H1 (cell line): Measurements from ENCODE around the gene BCAS3. TPM values are rescaled to one million over a fixed set of nuclear protein-coding genes. Genes with fewer than 3 reads are reported as not detected.

ENCODE experiments used
- CTCF ChIA-PET: fragments of 300-600 bp; sonication (Branson Sonifier 250); formaldehyde crosslinking; loops from one replicate; lab custom pipeline; 2021; ENCODE audit not compliant: partially characterized antibody; lab: Charles Lee
- POLR2A ChIA-PET: fragments of 300-600 bp; sonication (Branson Sonifier 250); formaldehyde crosslinking; loops from one replicate; lab custom pipeline; 2021; ENCODE audit warnings: inconsistent platforms; ENCODE audit not compliant: partially characterized antibody; lab: Charles Lee
- DNase-seq, 2 experiments: peaks; one replicate each; pipeline versions ENCODE4 v3.0.0 to v3.0.0-alpha.2; 2010 to 2022; ENCODE audit warnings: low spot score in 2 of 2, low read depth in 1 of 2, mixed read lengths in 1 of 2
- FAIRE-seq: peaks from 2 replicates; lab custom pipeline; 2011; peaks lifted over from hg19 to GRCh38; lab: Jason Lieb, UNC
- H2AFZ ChIP-seq: 2 replicates; pipeline ENCODE4 v1.8.1; 2012; ENCODE audit warnings: low read length, inconsistent platforms
- H2AK5ac ChIP-seq: 2 replicates; pipeline ENCODE4 v1.6.1; 2013; ENCODE audit warnings: low read depth, low read length
- H2BK120ac ChIP-seq: replicated peaks from 2 replicates; pipeline ENCODE3; 2013; ENCODE audit warnings: low read depth, low read length, inconsistent platforms
- H2BK12ac ChIP-seq: 2 replicates; pipeline ENCODE4 v1.6.1; 2013; ENCODE audit warnings: low read depth, low read length
- H2BK15ac ChIP-seq: 2 replicates; pipeline ENCODE4 v1.6.1; 2013; ENCODE audit warnings: low read length
- H2BK20ac ChIP-seq: 2 replicates; pipeline ENCODE4 v1.6.1; 2013; ENCODE audit warnings: low read length
- H2BK5ac ChIP-seq: 2 replicates; pipeline ENCODE4 v1.6.1; 2013; ENCODE audit warnings: low read depth, low read length
- H3K14ac ChIP-seq: 2 replicates; pipeline ENCODE4 v1.6.1; 2013; ENCODE audit warnings: inconsistent platforms; ENCODE audit not compliant: insufficient read length
- H3K18ac ChIP-seq: 2 replicates; pipeline ENCODE4 v1.6.1; 2013; ENCODE audit warnings: low read length; ENCODE audit errors: extremely low read depth
- H3K23ac ChIP-seq: 2 replicates; pipeline ENCODE4 v1.6.1; 2013; ENCODE audit warnings: inconsistent platforms; ENCODE audit not compliant: insufficient read length
- H3K23me2 ChIP-seq: 2 replicates; pipeline ENCODE4 v1.6.1; 2013; ENCODE audit warnings: low read depth, low read length
- H3K27ac ChIP-seq: 2 replicates; pipeline ENCODE4 v1.6.1; 2011; ENCODE audit warnings: low read depth, low read length, inconsistent platforms
- H3K27me3 ChIP-seq, 4 experiments: replicated peaks in 1 of 4; 1 replicate in 1 of 4; 2 replicates in 3 of 4; pipeline versions ENCODE4 v1.6.1 to v1.8.1; 2011 to 2013; ENCODE audit warnings: low read length in 3 of 4, mild to moderate bottlenecking in 3 of 4, inconsistent platforms in 2 of 4, mixed read lengths in 2 of 4, moderate library complexity in 1 of 4; ENCODE audit not compliant: control insufficient read depth in 3 of 4, insufficient read depth in 3 of 4; ENCODE audit errors: extremely low read depth in 1 of 4
- H3K36me3 ChIP-seq, 4 experiments: 2 replicates each; pipeline versions ENCODE4 v1.6.1 to v1.8.1; 2011 to 2013; ENCODE audit warnings: mild to moderate bottlenecking in 4 of 4, low read length in 3 of 4, moderate library complexity in 2 of 4, control low read depth in 1 of 4, inconsistent platforms in 1 of 4; ENCODE audit not compliant: insufficient read depth in 4 of 4, control insufficient read depth in 2 of 4
- H3K4ac ChIP-seq: replicated peaks from 2 replicates; pipeline ENCODE3; 2013; ENCODE audit warnings: low read length, low read depth, mixed read lengths, inconsistent platforms; ENCODE audit not compliant: insufficient read length
- H3K4me1 ChIP-seq, 4 experiments: replicated peaks in 1 of 4; 1 replicate in 1 of 4; 2 replicates in 3 of 4; pipeline versions ENCODE4 v1.6.1 to v1.8.1; 2011 to 2013; ENCODE audit warnings: low read length in 3 of 4, inconsistent platforms in 2 of 4, mixed read lengths in 1 of 4; ENCODE audit not compliant: insufficient read depth in 4 of 4, control insufficient read depth in 3 of 4
- H3K4me2 ChIP-seq, 2 experiments: 2 replicates each; pipeline versions ENCODE4 v1.6.1 to v1.8.1; 2011 to 2013; ENCODE audit warnings: low read depth in 2 of 2, low read length in 2 of 2, control low read depth in 1 of 2, inconsistent platforms in 1 of 2, mild to moderate bottlenecking in 1 of 2; ENCODE audit not compliant: insufficient read depth in 1 of 2
- H3K4me3 ChIP-seq, 4 experiments: fragments of 200-600, 300-600 bp in 1 of 4; sonication (generic), shearing (Covaris generic), sonication (Bioruptor Twin) in 1 of 4; 2 replicates each; pipeline versions ENCODE4 v1.5.1 to v1.8.1; 2011 to 2016; ENCODE audit warnings: low read length in 4 of 4, low read depth in 3 of 4, control low read depth in 2 of 4, inconsistent platforms in 2 of 4, mild to moderate bottlenecking in 2 of 4, mixed read lengths in 1 of 4, moderate library complexity in 1 of 4; ENCODE audit not compliant: insufficient read depth in 2 of 4; ENCODE audit errors: extremely low read depth in 1 of 4
- H3K56ac ChIP-seq: replicated peaks from 2 replicates; pipeline ENCODE3; 2013; ENCODE audit warnings: low read depth, mild to moderate bottlenecking, mixed read lengths, low read length, inconsistent platforms; ENCODE audit not compliant: insufficient read length
- H3K79me1 ChIP-seq: 2 replicates; pipeline ENCODE4 v1.6.1; 2013; ENCODE audit warnings: low read depth, low read length, control low read depth
- H3K79me2 ChIP-seq, 2 experiments: 2 replicates each; pipeline versions ENCODE4 v1.6.1 to v1.8.1; 2012 to 2013; ENCODE audit warnings: low read length in 2 of 2, mild to moderate bottlenecking in 2 of 2, inconsistent platforms in 1 of 2; ENCODE audit not compliant: insufficient read depth in 2 of 2, control insufficient read depth in 1 of 2
- H3K9ac ChIP-seq, 4 experiments: replicated peaks in 1 of 4; 1 replicate in 1 of 4; 2 replicates in 3 of 4; pipeline versions ENCODE4 v1.6.1 to v1.8.1; 2011 to 2013; ENCODE audit warnings: low read depth in 3 of 4, low read length in 3 of 4, control low read depth in 2 of 4, mild to moderate bottlenecking in 2 of 4, moderate library complexity in 2 of 4, inconsistent platforms in 1 of 4; ENCODE audit errors: extremely low read depth in 1 of 4
- H3K9me3 ChIP-seq, 2 experiments: 2 replicates each; pipeline versions ENCODE4 v1.6.1 to v1.8.1; 2012 to 2013; ENCODE audit warnings: mild to moderate bottlenecking in 2 of 2, moderate library complexity in 2 of 2, control low read depth in 1 of 2, inconsistent platforms in 1 of 2, low read depth in 1 of 2, low read length in 1 of 2, mixed read lengths in 1 of 2; ENCODE audit not compliant: insufficient read depth in 2 of 2
- H4K20me1 ChIP-seq, 2 experiments: replicated peaks in 1 of 2; 2 replicates each; pipeline versions ENCODE3 to v1.8.1; 2011 to 2013; ENCODE audit warnings: inconsistent platforms in 2 of 2, low read length in 2 of 2, mild to moderate bottlenecking in 1 of 2; ENCODE audit not compliant: insufficient read depth in 2 of 2, control insufficient read depth in 1 of 2
- H4K5ac ChIP-seq: 2 replicates; pipeline ENCODE4 v1.6.1; 2013; ENCODE audit warnings: low read length, low read depth, mixed read lengths, inconsistent platforms; ENCODE audit not compliant: insufficient read length
- H4K8ac ChIP-seq: 2 replicates; pipeline ENCODE4 v1.8.0; 2013; ENCODE audit warnings: mild to moderate bottlenecking, moderate library complexity, low read length, inconsistent platforms; ENCODE audit not compliant: insufficient read depth; ENCODE audit errors: extremely low read depth
- H4K91ac ChIP-seq: replicated peaks from 2 replicates; pipeline ENCODE3; 2013; ENCODE audit warnings: low read length, mixed read lengths, inconsistent platforms; ENCODE audit not compliant: insufficient read length
- ATF3 ChIP-seq: IDR thresholded peaks from 2 replicates; pipeline ENCODE4 v1.6.1; 2011; ENCODE audit warnings: low read depth, mild to moderate bottlenecking, low read length; ENCODE audit not compliant: insufficient read depth
- BRCA1 ChIP-seq: IDR thresholded peaks from 2 replicates; pipeline ENCODE4 v1.6.1; 2012; ENCODE audit warnings: low read depth, low read length, improper control_type of control experiment
- CREB1 ChIP-seq: IDR thresholded peaks from 2 replicates; pipeline ENCODE4 v1.6.1; 2012; ENCODE audit warnings: inconsistent platforms
- E2F6 ChIP-seq: IDR thresholded peaks from 2 replicates; pipeline ENCODE4 v1.6.1; 2012; ENCODE audit warnings: inconsistent platforms
- EZH2 ChIP-seq: fragments of 200-600 bp; sonication (generic); IDR thresholded peaks from 2 replicates; pipeline ENCODE4 v1.7.1; 2012; ENCODE audit warnings: low read depth, mild to moderate bottlenecking, moderate library complexity, low read length, inconsistent platforms; ENCODE audit not compliant: severe bottlenecking
- HDAC6 ChIP-seq: IDR thresholded peaks from one replicate; pipeline ENCODE4 v1.7.1; 2012; ENCODE audit warnings: low read depth, mild to moderate bottlenecking, inconsistent platforms, low read length, moderate library complexity
- KDM1A ChIP-seq: fragments of 200-600, 300-600 bp; sonication (generic); IDR thresholded peaks from 2 replicates; pipeline ENCODE4 v1.7.1; 2016; ENCODE audit warnings: mild to moderate bottlenecking, low read length, borderline replicate concordance
- NANOG ChIP-seq: IDR thresholded peaks from 2 replicates; pipeline ENCODE4 v1.6.1; 2011; ENCODE audit warnings: low read length, low read depth, mild to moderate bottlenecking, inconsistent platforms; ENCODE audit not compliant: insufficient read depth, poor library complexity, severe bottlenecking
- POLR2A ChIP-seq, 2 experiments: IDR thresholded peaks; 1 replicate in 1 of 2; 2 replicates in 1 of 2; pipeline ENCODE4 v1.6.1; 2011; ENCODE audit warnings: low read depth in 2 of 2, low read length in 2 of 2, mild to moderate bottlenecking in 2 of 2; ENCODE audit errors: control extremely low read depth in 1 of 2
- POLR2AphosphoS5 ChIP-seq: IDR thresholded peaks from 2 replicates; pipeline ENCODE4 v1.6.1; 2011; ENCODE audit warnings: low read depth, low read length
- SP1 ChIP-seq: IDR thresholded peaks from 2 replicates; pipeline ENCODE4 v1.6.1; 2011; ENCODE audit warnings: low read depth, low read length
- SRF ChIP-seq: IDR thresholded peaks from 2 replicates; pipeline ENCODE4 v1.6.1; 2011; ENCODE audit warnings: mild to moderate bottlenecking, low read depth, low read length, moderate library complexity
- SUZ12 ChIP-seq: fragments of 200-600 bp; sonication (generic); IDR thresholded peaks from 2 replicates; pipeline ENCODE4 v1.6.1; 2012; ENCODE audit warnings: mild to moderate bottlenecking, inconsistent platforms, low read length, moderate library complexity, mixed read lengths
- TAF7 ChIP-seq: optimal IDR thresholded peaks from 2 replicates; pipeline ENCODE3; 2011; ENCODE audit warnings: low read depth, mild to moderate bottlenecking, inconsistent platforms, low read length, moderate library complexity, borderline replicate concordance
- WGBS, 2 experiments: shearing (Covaris generic) in 1 of 2; methylation state at CpG; one replicate each; pipeline versions ENCODE4 v1.1.6 to v1.1.7; 2013 to 2015; ENCODE audit warnings: low lambda C conversion rate in 2 of 2, mixed read lengths in 2 of 2, inconsistent platforms in 1 of 2, low coverage in 1 of 2, missing lambda C conversion rate in 1 of 2; ENCODE audit not compliant: insufficient replicate concordance in 2 of 2, insufficient coverage in 1 of 2, insufficient read length in 1 of 2; ENCODE audit errors: extremely low coverage in 1 of 2, missing lambda C conversion rate in 1 of 2; 5-methylcytosine and 5-hydroxymethylcytosine counted together
- polyA plus RNA-seq, 7 experiments: library from polyadenylated mRNA; depleted of rRNA in 3 of 7; stranded (reverse) in 5 of 7; unstranded in 2 of 7; fragments of >200 nt in 5 of 7; fragments of 200-250 nt in 2 of 7; gene quantifications; 1 replicate in 5 of 7; 2 replicates in 1 of 7; 4 replicates in 1 of 7; pipeline versions ENCODE4 v1.2.1 to v1.2.3, GENCODE V29; 2011 to 2013; ENCODE audit warnings: missing spikeins in 2 of 7, mixed read lengths in 2 of 7
- total RNA-seq: library from RNA; stranded (reverse); fragmentation: NEBNext Ultra II Directional; extraction: Animal tissue kit (Norgen Biotek cat#: 25700); gene quantifications from 2 replicates; pipeline ENCODE4 v1.2.1, GENCODE V29; 2021

The BCAS3 gene
- total and polyA plus RNA-seq, 2 of the 8 experiments (the other 6 are each of a cell fraction or from before 2014, with no cell fraction given), result 9.9 to 13.3 TPM

GRCh38 chr17:61211236-61211635 is 533.6 kb downstream of the BCAS3 start:
- CTCF ChIA-PET, result no interaction called here
- TF ChIP-seq BRCA1 (no peak), ATF3 (no peak), NANOG (no peak), SP1 (no peak), SRF (no peak), E2F6 (no peak), POLR2AphosphoS5 (no peak), EZH2 (no peak), TAF7 (no peak), KDM1A (no peak), HDAC6 (no peak), CREB1 (no peak), SUZ12 (no peak), POLR2A (IDR thresholded peaks at IDR 0.05; ENCODE audit: control extremely low read depth in 1 of 2, low read depth in 2 of 2, low read length in 2 of 2) (no peak)

More at GRCh38 chr17:61211236-61211635, 533.6 kb downstream of the BCAS3 start:
- POLR2A ChIA-PET, result no interaction called here
- H2AK5ac ChIP-seq, result no peak overlapping the region
- no peak overlapping the region for H2BK5ac ChIP-seq
- H4K8ac ChIP-seq, result no peak overlapping the region
- H3K56ac ChIP-seq, result no peak overlapping the region
- no peak overlapping the region for H3K14ac ChIP-seq
- no peak overlapping the region for H3K4me3 ChIP-seq
- H2BK120ac ChIP-seq, result no peak overlapping the region
- H4K91ac ChIP-seq, result no peak overlapping the region
- 90% methylated on average over 1 of the region's 1 CpG; no CpG with 5 or more reads in 1 of the 2 experiments for WGBS, 2 experiments
- H2BK20ac ChIP-seq, result no peak overlapping the region
- no peaks in the 10 kb centered on the region for H4K20me1 ChIP-seq
- H2BK15ac ChIP-seq, result no peak overlapping the region
- no peak overlapping the region for H2AFZ ChIP-seq
- no peaks in the 10 kb centered on the region for H3K36me3 ChIP-seq
- no peak for DNase-seq
- no peak overlapping the region for H3K9ac ChIP-seq
- no peak overlapping the region for H2BK12ac ChIP-seq
- no peak overlapping the region for H3K18ac ChIP-seq
- no peak overlapping the region for H3K23ac ChIP-seq
- no peaks in the 10 kb centered on the region for H3K79me2 ChIP-seq
- H3K23me2 ChIP-seq, result no peaks in the 10 kb centered on the region
- H3K9me3 ChIP-seq, result no peaks in the 10 kb centered on the region
- H4K5ac ChIP-seq, result no peak overlapping the region
- H3K27me3 ChIP-seq, result no peaks in the 10 kb centered on the region
- no peak overlapping the region for H3K4me2 ChIP-seq
- peaks cover 0 to 5% (median 3%) of the 10 kb centered on the region in 4 experiments; a peak in 3 of 7 replicates for H3K4me1 ChIP-seq
- FAIRE-seq, result peak; percentile 7
- H3K79me1 ChIP-seq, result no peaks in the 10 kb centered on the region
- H3K27ac ChIP-seq, result no peak overlapping the region
- no peak overlapping the region for H3K4ac ChIP-seq
